Measurements from ENCODE around the gene TOMM40L.

TOMM40L gene

DNA sequence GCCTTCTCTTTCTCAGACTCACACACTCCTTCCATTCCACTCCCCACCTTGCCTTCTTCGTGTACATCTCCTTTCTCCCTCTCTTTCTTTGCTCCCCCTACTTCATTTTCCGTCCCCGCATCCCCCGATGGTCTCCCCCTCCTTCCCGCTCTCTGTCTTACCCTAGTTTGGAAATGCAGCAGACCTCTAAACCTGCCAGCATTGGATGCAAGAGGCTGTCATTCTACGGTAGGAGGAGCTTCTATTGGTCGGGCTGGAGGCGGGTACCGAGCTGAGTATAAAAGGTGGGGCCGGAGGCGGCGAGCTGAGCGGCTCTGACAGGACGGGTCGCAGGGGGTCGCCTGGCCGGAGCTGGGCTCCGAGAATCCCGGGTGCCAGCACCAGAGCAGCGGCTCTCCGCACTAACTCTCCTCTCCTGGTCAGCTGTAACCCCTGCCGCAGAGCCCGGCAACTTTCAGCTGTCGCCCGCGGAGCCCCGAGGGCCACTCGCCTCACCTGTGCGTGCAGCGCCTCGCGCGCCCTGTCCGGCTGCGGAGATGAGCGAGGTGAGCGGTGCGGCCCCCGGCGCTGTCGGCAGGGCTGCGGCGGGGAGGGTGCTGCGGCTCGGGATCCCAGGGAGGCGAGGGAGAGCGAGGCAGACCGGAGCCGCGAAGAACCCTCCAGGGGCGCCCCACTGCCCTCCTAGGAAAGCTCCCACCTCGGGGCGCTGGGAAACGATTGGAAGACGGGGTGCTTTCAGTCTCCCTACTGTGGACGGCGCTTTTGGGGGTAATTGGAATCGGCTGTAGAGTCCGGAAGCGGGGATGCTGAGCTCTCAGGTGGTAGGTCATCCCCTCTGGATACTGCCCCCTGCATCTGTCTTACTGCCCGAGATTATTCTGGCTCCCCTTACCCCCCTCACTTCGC is 32.8 kb downstream of the TOMM40L start, which contains the start of gene PCP4L1:
TSS of gene PCP4L1 (plus strand) at position 307 of the 906 bp plus-strand sequence. CDS start at position 537, 230 bp downstream.
- no peak for DNase-seq

DNA sequence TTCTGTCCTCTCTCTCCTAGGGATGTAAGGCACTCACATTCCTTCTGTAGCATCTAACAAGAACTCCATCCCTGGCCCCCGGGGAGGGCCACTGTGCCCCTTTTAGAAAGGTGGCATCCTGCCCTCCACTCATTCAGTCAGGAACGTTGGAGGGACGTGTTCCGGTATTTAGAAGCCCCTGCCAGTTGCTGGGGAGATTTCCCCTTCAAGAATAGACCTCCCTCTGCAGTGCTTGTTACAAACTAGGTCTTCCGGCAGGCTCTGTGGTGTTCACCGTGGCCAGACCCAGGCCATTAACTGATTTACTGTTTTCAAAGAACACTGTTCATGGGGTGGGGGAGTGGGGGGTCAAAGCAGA is 33.5 kb downstream of the TOMM40L start:
- DNase-seq = no peak

DNA sequence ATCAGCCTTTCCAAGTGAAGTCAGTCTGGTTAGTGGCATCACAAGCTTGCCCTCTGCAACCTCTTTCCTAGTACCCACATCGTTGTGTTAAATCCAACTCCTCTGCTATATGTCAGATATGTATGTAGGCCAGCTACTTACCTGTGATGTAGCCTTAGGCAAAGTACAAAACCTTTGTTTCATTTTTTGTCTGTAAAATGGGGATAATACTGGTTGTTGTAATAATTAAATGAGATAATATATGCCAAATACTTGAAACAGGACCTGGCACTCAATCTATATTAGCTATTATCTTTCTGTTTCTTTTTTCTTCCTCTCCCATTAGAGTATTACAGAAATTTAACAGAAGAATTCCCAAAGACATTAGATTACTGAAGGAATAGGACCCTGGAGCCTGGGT is 33.9 kb downstream of the TOMM40L start:
- DNase-seq = no peak

DNA sequence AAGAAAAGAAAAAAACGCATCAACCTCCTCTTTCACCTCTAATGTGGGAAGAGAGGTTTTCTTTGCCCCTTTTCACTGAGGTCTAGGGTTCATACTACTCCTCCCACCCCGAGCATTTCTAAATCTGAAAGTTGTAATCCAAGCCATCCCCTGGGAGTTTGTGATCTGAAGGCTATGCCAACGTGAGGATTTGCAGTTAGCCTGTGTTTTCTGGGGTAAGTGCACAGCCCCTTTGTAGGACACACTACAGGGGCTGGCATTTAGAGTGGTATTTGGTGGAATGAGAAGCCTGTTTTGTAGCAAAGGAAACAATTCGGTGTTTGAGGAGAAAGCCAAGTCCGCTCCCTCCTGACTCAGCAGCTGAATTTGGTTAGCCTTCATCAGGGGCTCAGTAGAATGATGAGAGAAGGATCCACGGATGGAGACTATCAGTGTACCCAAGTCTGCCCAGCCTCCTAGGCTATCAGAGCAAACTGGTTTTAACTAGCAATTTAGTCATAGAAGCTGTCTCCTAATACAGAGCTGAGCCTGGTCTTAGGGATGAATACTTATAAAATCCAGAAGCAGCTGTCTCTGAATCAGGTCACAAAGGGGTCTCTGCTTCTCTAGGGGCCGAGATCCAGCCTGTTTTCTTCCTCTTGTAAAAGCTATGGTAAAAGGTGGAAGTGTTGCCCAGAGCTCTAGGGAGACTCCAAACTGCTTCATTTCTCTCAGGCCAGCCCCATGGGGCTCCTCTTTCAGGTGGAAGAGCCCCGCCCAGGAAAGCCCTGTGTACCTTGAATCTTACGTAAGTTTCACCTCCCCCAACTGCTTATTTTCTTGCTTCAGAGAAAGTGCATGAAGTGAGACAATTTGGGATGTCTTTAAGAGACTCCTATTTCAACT is 34.8 kb downstream of the TOMM40L start:
- no peak for DNase-seq

DNA sequence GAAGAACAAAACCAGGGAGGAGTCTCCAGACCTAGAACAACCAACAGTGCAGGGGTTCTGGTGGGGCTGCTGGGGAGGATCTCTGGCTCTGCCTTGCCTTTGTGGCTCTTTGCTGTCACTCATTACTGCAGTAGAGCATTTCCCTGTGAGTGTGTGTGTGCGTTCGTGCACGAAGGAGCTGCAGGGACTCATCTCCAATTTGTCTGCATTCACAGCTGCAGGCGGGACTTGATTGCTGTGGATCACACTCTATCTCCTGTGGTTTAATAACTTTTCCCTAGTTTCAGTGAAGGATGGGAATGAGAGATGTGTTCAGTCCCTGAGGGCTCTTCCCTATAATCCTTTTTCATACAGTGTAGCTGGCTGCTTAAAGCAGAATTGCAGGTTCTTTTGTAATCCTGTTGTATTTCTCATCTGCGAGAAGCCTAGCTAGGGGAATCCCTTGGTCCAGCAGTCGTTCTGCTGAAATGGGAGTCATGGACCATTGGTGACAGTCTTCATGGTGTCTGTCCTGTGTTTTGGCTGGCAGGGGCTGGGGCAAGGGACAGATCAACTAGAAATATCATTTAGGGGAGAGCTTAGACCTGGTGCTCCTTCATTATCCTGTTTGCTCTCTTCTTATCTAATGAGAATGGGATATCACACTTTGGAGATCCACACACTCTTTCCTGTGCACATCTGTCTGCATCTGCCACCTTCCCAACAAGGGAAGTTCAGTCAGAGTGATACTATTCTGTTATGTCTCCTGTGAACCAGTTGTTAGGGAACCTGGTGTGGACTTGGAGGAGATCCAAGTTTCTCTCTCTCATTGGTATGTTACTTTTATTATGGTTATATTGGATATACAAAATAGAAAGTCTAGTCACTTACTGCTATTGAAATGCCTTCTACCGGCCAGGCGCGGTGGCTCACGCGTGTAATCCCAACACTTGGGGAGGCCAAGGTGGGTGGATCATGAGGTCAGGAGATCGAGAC is 35.7 kb downstream of the TOMM40L start:
- DNase-seq = no peak

DNA sequence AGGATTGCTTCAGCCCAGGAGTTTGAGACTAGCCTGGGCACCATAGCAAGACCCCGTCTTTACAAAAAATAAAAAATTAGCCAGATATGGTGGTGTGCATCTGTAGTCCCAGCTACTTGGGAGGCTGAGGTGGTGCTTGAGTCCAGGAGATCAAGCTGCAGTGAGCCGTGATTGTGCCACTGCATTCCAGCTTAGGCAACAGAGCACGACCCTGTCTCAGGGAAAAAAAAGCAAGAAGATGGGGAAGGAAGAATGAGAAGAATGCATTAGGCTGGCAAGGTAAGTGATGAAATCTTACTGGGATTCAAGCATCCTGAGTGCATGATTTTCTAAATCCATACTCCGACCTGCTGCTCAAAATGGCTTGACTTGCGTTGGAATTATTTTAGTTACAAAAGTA is 39.4 kb downstream of the TOMM40L start:
- DNase-seq = no peak

DNA sequence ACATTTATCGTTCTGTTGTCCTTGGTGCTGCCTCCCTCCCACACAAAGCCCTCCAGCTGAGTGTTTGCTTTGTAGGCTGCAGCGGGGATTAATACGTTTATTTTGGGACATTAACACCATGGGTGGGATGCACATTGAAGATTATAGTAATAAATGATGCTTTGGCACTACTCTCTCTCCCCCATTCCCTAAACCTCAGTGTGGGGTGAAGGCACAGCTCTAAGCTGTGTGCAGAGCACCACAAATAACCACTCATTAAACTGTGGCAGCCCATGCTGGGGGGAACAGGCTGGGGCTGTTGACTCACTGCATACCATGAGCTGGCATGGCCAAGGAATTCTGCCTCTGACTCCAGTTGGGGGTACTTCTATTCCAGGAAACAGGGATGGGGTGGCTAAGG is 40.3 kb downstream of the TOMM40L start:
- DNase-seq = no peak

DNA sequence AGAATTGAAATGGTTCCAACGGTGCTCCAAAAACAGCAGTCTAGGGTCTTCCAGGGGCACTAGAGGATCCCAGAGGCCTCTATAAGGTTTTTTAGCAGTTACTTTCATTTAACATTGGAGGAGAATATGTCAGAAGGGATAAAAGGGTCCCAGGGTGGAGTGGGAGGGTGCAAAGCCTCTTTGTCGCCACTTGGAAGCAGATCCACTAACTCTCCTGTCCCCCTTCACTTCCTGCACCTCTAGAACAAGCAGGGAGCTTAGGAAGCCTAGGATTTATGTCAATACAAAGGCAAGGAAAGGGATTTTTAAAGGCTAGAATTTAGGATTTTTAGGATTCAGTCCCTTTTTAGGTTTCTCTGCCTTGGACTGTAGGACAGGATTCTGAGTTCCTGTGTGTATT is 41.0 kb downstream of the TOMM40L start:
- DNase-seq = no peak

DNA sequence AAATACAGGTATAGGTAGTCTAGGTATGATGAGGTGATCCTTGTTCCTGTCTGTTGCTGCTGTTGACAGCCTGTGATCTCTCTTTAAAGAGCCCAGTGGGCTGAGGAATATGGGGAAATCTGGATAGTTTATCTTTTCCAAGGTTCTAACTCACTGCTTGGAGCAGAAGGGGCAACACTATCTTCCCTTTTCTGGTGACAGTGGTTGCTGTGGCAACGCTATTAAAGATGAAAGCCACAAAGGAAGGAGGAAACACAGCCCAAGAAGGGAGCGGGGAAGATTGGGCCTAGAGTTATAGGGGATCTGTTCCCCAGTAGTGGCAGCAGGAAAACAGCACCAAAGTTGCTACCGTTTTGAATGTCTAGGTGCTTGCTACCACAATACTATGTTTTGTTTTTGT is 41.5 kb downstream of the TOMM40L start:
- DNase-seq = no peak

DNA sequence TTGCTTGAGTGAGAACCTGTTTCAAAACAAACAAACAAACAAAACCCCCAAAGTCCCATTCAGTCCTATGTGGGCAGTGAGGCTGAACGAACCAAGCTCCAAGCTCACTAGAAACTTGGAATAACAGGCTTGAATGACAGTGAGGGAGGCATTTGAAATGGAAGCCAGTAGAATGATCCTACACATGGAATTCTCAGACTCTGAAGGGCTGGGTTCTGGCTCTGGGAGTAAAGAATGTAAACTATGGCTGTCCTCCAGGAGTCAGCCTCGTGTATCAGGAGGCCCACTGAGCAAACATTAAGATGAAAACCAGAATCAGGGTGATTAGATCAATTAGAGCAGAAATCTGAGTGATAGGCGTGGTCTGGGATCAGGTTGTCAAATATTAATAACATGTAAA is 47.5 kb downstream of the TOMM40L start:
- no peak for DNase-seq

DNA sequence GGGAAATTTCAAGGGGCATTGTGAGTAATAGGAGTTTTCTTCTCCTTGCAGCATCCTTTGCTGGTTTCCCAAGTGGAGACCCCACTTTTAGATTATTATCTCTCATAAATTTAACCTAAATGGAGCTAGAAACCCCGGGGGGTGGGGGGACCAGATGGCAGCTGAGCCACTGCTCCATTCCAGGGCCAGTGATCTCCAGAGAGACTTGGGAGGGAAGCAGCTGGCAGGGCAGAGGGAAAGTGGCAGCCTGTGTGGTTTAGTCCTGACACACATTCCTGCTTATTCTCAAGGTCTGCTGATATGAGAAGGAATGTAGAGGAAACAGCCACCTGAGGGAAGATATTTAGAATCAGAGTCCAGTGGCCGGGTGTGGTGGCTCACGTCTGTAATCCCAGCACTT is 49.0 kb downstream of the TOMM40L start:
- DNase-seq = no peak
